ENCODE results near the gene AP4S1.
"Not testable (repeated sequence)": the region's sequence is repeated elsewhere in the genome, so short reads cannot be mapped to it uniquely, and the experiment has no call there.

Gene AP4S1

GRCh38 chr14:31025367-31026076 lies at the start of gene AP4S1:
AP4S1 (plus strand) TSS chr14:31025649; CDS start chr14:31066197, 40,548 bp downstream.
- DNase-seq (ENCODE audit: low read depth, low spot score) = peak; percentile 16

DNA sequence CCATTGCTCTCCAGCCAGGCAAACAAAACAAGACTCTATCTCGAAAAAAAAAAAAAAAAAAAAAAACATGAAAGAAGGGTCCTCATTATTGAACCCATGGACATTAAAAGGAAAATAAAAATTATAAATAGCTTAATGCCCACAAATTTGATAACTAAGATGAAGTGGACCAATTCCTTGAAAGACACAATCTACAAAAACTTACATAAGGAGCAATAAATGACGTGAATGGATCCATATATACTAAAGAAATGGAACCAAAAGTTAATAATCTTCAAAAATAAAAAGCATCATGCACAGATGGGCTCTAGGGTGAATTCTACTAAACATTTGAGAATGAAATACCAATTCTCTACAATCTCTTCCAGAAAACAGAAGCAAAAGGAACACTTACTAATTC lies 47.7 kb upstream of the AP4S1 start:
- no peak for DNase-seq (ENCODE audit: low read depth, low spot score)
- no peaks in the 10 kb centered on the region for H3K9me3 ChIP-seq (ENCODE audit: insufficient read depth, low read length)
- H3K4me1 ChIP-seq (ENCODE audit: insufficient read depth, insufficient read length) = no peaks in the 10 kb centered on the region
- no peak overlapping the region for H3K4me3 ChIP-seq (ENCODE audit: insufficient read length, low read depth)
- H3K27me3 ChIP-seq (ENCODE audit: insufficient read depth, insufficient read length) = no peaks in the 10 kb centered on the region
- H3K36me3 ChIP-seq (ENCODE audit: insufficient read depth, insufficient read length, low read length) = no peaks in the 10 kb centered on the region
- no peak overlapping the region for H3K9ac ChIP-seq (ENCODE audit: insufficient read length, low read depth)
- no peak for TF ChIP-seq YY1 (IDR thresholded peaks at IDR 0.05; ENCODE audit: insufficient read depth, insufficient read length)
- TF ChIP-seq ZNF274 (IDR thresholded peaks at IDR 0.05; ENCODE audit: low read depth, low read length) = no peak
- no peak for TF ChIP-seq SUZ12 (IDR thresholded peaks at IDR 0.05; ENCODE audit: extremely low read depth, insufficient read depth, insufficient read length)

More at GRCh38 chr14:31025367-31026076, at the start of gene AP4S1:
- Histone ChIP-seq H3K27me3 (ENCODE audit: insufficient read depth, insufficient read length) (no peaks in the 10 kb centered on the region), H3K9ac (ENCODE audit: insufficient read length, low read depth) (peak within 1 kb of the TSS; percentile 95), H3K4me1 (ENCODE audit: insufficient read depth, insufficient read length) (no peaks in the 10 kb centered on the region), H3K9me3 (ENCODE audit: insufficient read depth, low read length) (no peaks in the 10 kb centered on the region), H3K4me3 (ENCODE audit: insufficient read length, low read depth) (peak within 1 kb of the TSS; percentile 85), H3K36me3 (ENCODE audit: insufficient read depth, insufficient read length, low read length) (peaks cover 17% of the 10 kb centered on the region)
- TF ChIP-seq YY1 (IDR thresholded peaks at IDR 0.05; ENCODE audit: insufficient read depth, insufficient read length) (peak; percentile 71), ZNF274 (IDR thresholded peaks at IDR 0.05; ENCODE audit: low read depth, low read length) (no peak), SUZ12 (IDR thresholded peaks at IDR 0.05; ENCODE audit: extremely low read depth, insufficient read depth, insufficient read length) (no peak)

GRCh38 chr14:30980106-30980704 lies 45.2 kb upstream of the AP4S1 start:
- H3K4me1 ChIP-seq (ENCODE audit: insufficient read depth, insufficient read length); H3K9ac ChIP-seq (ENCODE audit: insufficient read length, low read depth); H3K9me3 ChIP-seq (ENCODE audit: insufficient read depth, low read length); H3K27me3 ChIP-seq (ENCODE audit: insufficient read depth, insufficient read length); H3K4me3 ChIP-seq (ENCODE audit: insufficient read length, low read depth); H3K36me3 ChIP-seq (ENCODE audit: insufficient read depth, insufficient read length, low read length): not testable (repeated sequence)
- peak; percentile 8 for DNase-seq (ENCODE audit: low read depth, low spot score)

DNA sequence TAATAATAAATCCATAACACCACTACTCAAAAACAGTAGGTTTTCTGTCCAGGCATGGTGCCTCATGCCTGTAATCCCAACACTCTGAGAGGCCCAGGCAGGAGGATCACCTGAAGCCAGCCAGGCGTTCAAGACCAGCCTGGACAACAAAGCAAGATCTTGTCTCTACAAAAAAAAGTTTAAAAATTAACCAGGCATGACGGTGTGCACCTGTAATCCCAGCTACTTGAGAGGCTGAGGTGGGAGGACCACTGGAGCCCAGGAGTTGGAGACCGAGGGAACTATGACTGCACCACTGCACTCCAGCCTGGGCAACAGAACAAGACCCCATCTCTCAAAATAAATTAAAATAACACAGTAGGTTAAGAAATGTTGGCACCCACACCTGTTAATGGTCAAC lies 44.5 kb upstream of the AP4S1 start:
- no peak for DNase-seq (ENCODE audit: low read depth, low spot score)
- H3K4me1 ChIP-seq (ENCODE audit: insufficient read depth, insufficient read length) = no peaks in the 10 kb centered on the region
- H3K27me3 ChIP-seq (ENCODE audit: insufficient read depth, insufficient read length) = no peaks in the 10 kb centered on the region
- TF ChIP-seq ZNF274 (IDR thresholded peaks at IDR 0.05; ENCODE audit: low read depth, low read length) (no peak), SUZ12 (IDR thresholded peaks at IDR 0.05; ENCODE audit: extremely low read depth, insufficient read depth, insufficient read length) (no peak), YY1 (IDR thresholded peaks at IDR 0.05; ENCODE audit: insufficient read depth, insufficient read length) (no peak)
- no peak overlapping the region for H3K9ac ChIP-seq (ENCODE audit: insufficient read length, low read depth)
- no peaks in the 10 kb centered on the region for H3K36me3 ChIP-seq (ENCODE audit: insufficient read depth, insufficient read length, low read length)
- H3K9me3 ChIP-seq (ENCODE audit: insufficient read depth, low read length) = no peaks in the 10 kb centered on the region
- no peak overlapping the region for H3K4me3 ChIP-seq (ENCODE audit: insufficient read length, low read depth)

DNA sequence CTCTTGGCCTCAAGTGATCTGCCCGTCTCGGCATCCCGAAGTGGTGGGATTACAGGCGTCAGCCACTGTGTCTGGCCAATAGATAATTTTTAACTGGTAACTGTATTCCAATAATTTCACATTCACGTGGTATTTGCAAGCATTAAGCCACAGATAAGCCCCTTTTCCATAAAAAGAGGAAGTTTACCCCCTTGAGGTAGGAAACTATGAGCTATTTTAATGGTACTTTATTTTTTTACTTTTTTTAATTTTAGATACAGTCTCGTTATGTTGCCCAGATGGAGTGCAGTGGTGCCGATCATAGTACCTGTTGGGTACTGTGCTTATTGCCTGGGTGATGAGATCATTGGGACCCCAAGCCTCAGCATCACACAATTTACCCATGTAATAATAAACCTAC lies 42.9 kb upstream of the AP4S1 start:
- DNase-seq (ENCODE audit: low read depth, low spot score) = no peak
- Histone ChIP-seq H3K27me3 (ENCODE audit: insufficient read depth, insufficient read length) (no peaks in the 10 kb centered on the region), H3K9ac (ENCODE audit: insufficient read length, low read depth) (no peak overlapping the region), H3K4me3 (ENCODE audit: insufficient read length, low read depth) (no peak overlapping the region), H3K36me3 (ENCODE audit: insufficient read depth, insufficient read length, low read length) (no peaks in the 10 kb centered on the region), H3K4me1 (ENCODE audit: insufficient read depth, insufficient read length) (no peaks in the 10 kb centered on the region), H3K9me3 (ENCODE audit: insufficient read depth, low read length) (no peaks in the 10 kb centered on the region)
- TF ChIP-seq SUZ12 (IDR thresholded peaks at IDR 0.05; ENCODE audit: extremely low read depth, insufficient read depth, insufficient read length) (no peak), YY1 (IDR thresholded peaks at IDR 0.05; ENCODE audit: insufficient read depth, insufficient read length) (no peak), ZNF274 (IDR thresholded peaks at IDR 0.05; ENCODE audit: low read depth, low read length) (no peak)

- DNase-seq (ENCODE audit: low read depth, low spot score) = no peak
- no peak overlapping the region for H3K9ac ChIP-seq (ENCODE audit: insufficient read length, low read depth)
- no peaks in the 10 kb centered on the region for H3K36me3 ChIP-seq (ENCODE audit: insufficient read depth, insufficient read length, low read length)
- no peaks in the 10 kb centered on the region for H3K27me3 ChIP-seq (ENCODE audit: insufficient read depth, insufficient read length)
- H3K4me3 ChIP-seq (ENCODE audit: insufficient read length, low read depth) = no peak overlapping the region
- H3K9me3 ChIP-seq (ENCODE audit: insufficient read depth, low read length) = no peaks in the 10 kb centered on the region
- H3K4me1 ChIP-seq (ENCODE audit: insufficient read depth, insufficient read length) = no peaks in the 10 kb centered on the region
- TF ChIP-seq ZNF274 (IDR thresholded peaks at IDR 0.05; ENCODE audit: low read depth, low read length) = no peak
- no peak for TF ChIP-seq SUZ12 (IDR thresholded peaks at IDR 0.05; ENCODE audit: extremely low read depth, insufficient read depth, insufficient read length)
- TF ChIP-seq YY1 (IDR thresholded peaks at IDR 0.05; ENCODE audit: insufficient read depth, insufficient read length) = no peak
Observed at GRCh38 chr14:30983858-30984257, 41.6 kb upstream of the AP4S1 start.

DNA sequence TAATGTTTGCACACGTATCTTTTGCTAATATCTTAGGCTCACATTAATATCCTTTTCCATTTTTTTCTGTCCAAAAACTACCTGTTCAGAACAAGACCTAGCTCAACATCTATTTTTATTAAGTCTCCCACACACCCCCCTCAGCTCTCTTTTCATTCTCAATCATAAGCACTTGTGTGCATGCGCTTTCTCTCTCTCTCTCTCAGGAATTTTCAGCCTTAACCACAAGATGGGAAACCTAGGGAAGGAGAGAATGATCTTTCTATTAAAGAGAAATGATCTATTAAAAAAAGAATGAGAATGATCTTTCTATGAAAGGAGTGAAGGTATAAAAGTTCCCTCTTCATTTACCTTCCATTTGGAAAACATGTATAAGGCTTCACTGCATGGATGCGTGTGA lies 39.7 kb upstream of the AP4S1 start:
- TF ChIP-seq ZNF274 (IDR thresholded peaks at IDR 0.05; ENCODE audit: low read depth, low read length) (no peak), YY1 (IDR thresholded peaks at IDR 0.05; ENCODE audit: insufficient read depth, insufficient read length) (no peak)
- DNase-seq (ENCODE audit: low read depth, low spot score) = no peak
- no peaks in the 10 kb centered on the region for H3K4me1 ChIP-seq (ENCODE audit: insufficient read depth, insufficient read length)
- no peaks in the 10 kb centered on the region for H3K27me3 ChIP-seq (ENCODE audit: insufficient read depth, insufficient read length)
- H3K4me3 ChIP-seq (ENCODE audit: insufficient read length, low read depth) = no peak overlapping the region
- no peaks in the 10 kb centered on the region for H3K9me3 ChIP-seq (ENCODE audit: insufficient read depth, low read length)
- H3K9ac ChIP-seq (ENCODE audit: insufficient read length, low read depth) = no peak overlapping the region
- H3K36me3 ChIP-seq (ENCODE audit: insufficient read depth, insufficient read length, low read length) = no peaks in the 10 kb centered on the region

Measured in NT2/D1 (cell line).